HFFc6 (cell line): Measurements from ENCODE around the gene CHST14. TPM values are rescaled to one million over a fixed set of nuclear protein-coding genes. Genes with fewer than 3 reads are reported as not detected.

Experiments used
- DNase-seq: peaks from one replicate; pipeline ENCODE4 v3.0.0-alpha.2; 2018
- H3K27ac Mint-ChIP-seq: 2 replicates; pipeline ENCODE4 v1.8.0; 2020; ENCODE audit warnings: mild to moderate bottlenecking, mixed read lengths
- H3K27me3 Mint-ChIP-seq: 2 replicates; pipeline ENCODE4 v1.8.0; 2021; ENCODE audit warnings: mild to moderate bottlenecking, moderate library complexity, mixed read lengths; ENCODE audit not compliant: insufficient read depth
- H3K36me3 Mint-ChIP-seq: 2 replicates; pipeline ENCODE4 v1.8.0; 2021; ENCODE audit warnings: low read depth, mixed read lengths
- H3K4me1 Mint-ChIP-seq: 2 replicates; pipeline ENCODE4 v1.8.0; 2020; ENCODE audit warnings: low read depth, mixed read lengths
- H3K4me3 Mint-ChIP-seq: 2 replicates; pipeline ENCODE4 v1.8.0; 2020; ENCODE audit warnings: mild to moderate bottlenecking, moderate library complexity, mixed read lengths
- H3K9me3 Mint-ChIP-seq: 2 replicates; pipeline ENCODE4 v1.8.0; 2020; ENCODE audit warnings: mild to moderate bottlenecking, mixed read lengths
- CTCF ChIP-seq: fragments of 200-600 bp; sonication (generic); IDR thresholded peaks from 2 replicates; pipeline ENCODE4 v1.5.0; 2021; ENCODE audit warnings: antibody characterized with exemption, mild to moderate bottlenecking
- total RNA-seq, 6 experiments: library from RNA; stranded (reverse); fragmentation: NEBNext Ultra II Directional; extraction: Animal tissue kit (Norgen Biotek cat#: 25700); gene quantifications; 2 replicates in 1 of 6; 3 replicates in 5 of 6; pipeline ENCODE4 v1.2.3, GENCODE V29; 2021

The CHST14 gene
- total RNA-seq, 6 experiments from 2014 or later = 26.3 to 32.5 (median 28.4) TPM

DNA sequence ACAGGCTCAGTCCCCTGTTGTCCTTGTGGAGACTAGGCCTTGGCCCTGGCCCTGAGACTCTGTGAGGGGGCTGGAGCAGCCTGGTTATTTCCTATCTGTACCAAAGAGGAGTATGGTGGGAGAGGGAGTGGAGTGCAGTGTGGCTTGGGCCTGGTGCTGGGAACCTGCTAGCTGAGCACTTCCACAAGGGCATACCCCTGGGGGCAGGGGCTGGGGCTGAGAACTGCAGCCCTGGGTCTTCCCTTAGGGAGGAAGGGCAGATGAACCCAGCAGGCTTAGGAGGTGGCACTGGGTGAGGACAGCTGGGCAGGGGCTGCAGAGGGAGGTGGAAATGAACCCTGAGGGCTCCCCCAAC is 3.5 kb upstream of the CHST14 start:
- no peak overlapping the region for H3K27ac Mint-ChIP-seq
- H3K9me3 Mint-ChIP-seq = no peaks in the 10 kb centered on the region
- DNase-seq = no peak
- no peak for TF ChIP-seq CTCF
- no peak overlapping the region for H3K4me3 Mint-ChIP-seq
- H3K27me3 Mint-ChIP-seq = 0 out of 2 replicates have a peak, but pooled peaks cover 3% of the 10 kb centered on the region
- peaks cover 20% of the 10 kb centered on the region for H3K4me1 Mint-ChIP-seq
- H3K36me3 Mint-ChIP-seq = peaks cover 4% of the 10 kb centered on the region; the same call in 1 of the 2 replicates

- Mint-ChIP-seq H3K36me3 (peaks cover 4% of the 10 kb centered on the region; the same call in 1 of the 2 replicates), H3K27ac (no peak overlapping the region), H3K4me3 (no peak overlapping the region), H3K27me3 (0 out of 2 replicates have a peak, but pooled peaks cover 3% of the 10 kb centered on the region), H3K9me3 (no peaks in the 10 kb centered on the region), H3K4me1 (peaks cover 20% of the 10 kb centered on the region)
- TF ChIP-seq CTCF = no peak
- no peak for DNase-seq
Observed at GRCh38 chr15:40468898-40469331, 1.9 kb upstream of the CHST14 start.

- peak overlapping the region; percentile 79 for H3K4me3 Mint-ChIP-seq
- H3K27me3 Mint-ChIP-seq = 0 out of 2 replicates have a peak, but pooled peaks cover 3% of the 10 kb centered on the region
- no peaks in the 10 kb centered on the region for H3K9me3 Mint-ChIP-seq
- H3K27ac Mint-ChIP-seq = peak overlapping the region; percentile 90
- H3K4me1 Mint-ChIP-seq = peaks cover 20% of the 10 kb centered on the region
- TF ChIP-seq CTCF = no peak
- DNase-seq = no peak
- H3K36me3 Mint-ChIP-seq = peaks cover 4% of the 10 kb centered on the region; the same call in 1 of the 2 replicates
Observed at GRCh38 chr15:40469776-40470390, 901 bp upstream of the CHST14 start.

DNA sequence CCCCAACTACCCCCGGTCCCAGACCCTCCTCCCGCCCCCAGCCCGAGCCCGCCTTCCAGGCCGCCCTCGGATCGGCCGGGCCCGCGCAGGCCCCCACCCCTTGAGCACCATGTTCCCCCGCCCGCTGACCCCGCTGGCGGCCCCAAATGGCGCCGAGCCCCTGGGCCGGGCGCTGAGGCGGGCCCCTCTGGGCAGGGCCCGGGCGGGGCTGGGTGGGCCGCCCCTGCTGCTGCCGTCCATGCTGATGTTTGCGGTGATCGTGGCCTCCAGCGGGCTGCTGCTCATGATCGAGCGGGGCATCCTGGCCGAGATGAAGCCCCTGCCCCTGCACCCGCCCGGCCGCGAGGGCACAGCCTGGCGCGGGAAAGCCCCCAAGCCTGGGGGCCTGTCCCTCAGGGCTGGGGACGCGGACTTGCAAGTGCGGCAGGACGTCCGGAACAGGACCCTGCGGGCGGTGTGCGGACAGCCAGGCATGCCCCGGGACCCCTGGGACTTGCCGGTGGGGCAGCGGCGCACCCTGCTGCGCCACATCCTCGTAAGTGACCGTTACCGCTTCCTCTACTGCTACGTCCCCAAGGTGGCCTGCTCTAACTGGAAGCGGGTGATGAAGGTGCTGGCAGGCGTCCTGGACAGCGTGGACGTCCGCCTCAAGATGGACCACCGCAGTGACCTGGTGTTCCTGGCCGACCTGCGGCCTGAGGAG is 472 bp downstream of the CHST14 start:
- no peaks in the 10 kb centered on the region for H3K9me3 Mint-ChIP-seq
- peaks cover 9% of the 10 kb centered on the region; the same call in 1 of the 2 replicates for H3K27me3 Mint-ChIP-seq
- peak overlapping the region; percentile 89 for H3K4me3 Mint-ChIP-seq
- H3K27ac Mint-ChIP-seq = peak overlapping the region; percentile 57
- H3K36me3 Mint-ChIP-seq = peaks cover 4% of the 10 kb centered on the region; the same call in 1 of the 2 replicates
- TF ChIP-seq CTCF = no peak
- peaks cover 20% of the 10 kb centered on the region for H3K4me1 Mint-ChIP-seq
- no peak for DNase-seq

GRCh38 chr15:40471808-40472150 is 995 bp downstream of the CHST14 start:
- Mint-ChIP-seq H3K27ac (peak overlapping the region; percentile 57), H3K36me3 (0 out of 2 replicates have a peak, but pooled peaks cover under 1% of the 10 kb centered on the region), H3K27me3 (peaks cover 13% of the 10 kb centered on the region; the same call in 1 of the 2 replicates), H3K9me3 (no peaks in the 10 kb centered on the region), H3K4me1 (peaks cover 20% of the 10 kb centered on the region), H3K4me3 (peak overlapping the region; percentile 89)
- DNase-seq = peak; percentile 16
- TF ChIP-seq CTCF = no peak
